RCC 7860 (cell line): ENCODE results near the gene PRR23E.
A peak's percentile ranks its signal among the peaks of the same experiment; 100 is the strongest.

Source experiments
- DNase-seq: peaks from one replicate; pipeline ENCODE4 v3.0.0-alpha.2; 2015; ENCODE audit warnings: low spot score
- FAIRE-seq: peaks from 2 replicates; lab custom pipeline; 2012; peaks lifted over from hg19 to GRCh38; lab: Jason Lieb, UNC

PRR23E gene

DNA sequence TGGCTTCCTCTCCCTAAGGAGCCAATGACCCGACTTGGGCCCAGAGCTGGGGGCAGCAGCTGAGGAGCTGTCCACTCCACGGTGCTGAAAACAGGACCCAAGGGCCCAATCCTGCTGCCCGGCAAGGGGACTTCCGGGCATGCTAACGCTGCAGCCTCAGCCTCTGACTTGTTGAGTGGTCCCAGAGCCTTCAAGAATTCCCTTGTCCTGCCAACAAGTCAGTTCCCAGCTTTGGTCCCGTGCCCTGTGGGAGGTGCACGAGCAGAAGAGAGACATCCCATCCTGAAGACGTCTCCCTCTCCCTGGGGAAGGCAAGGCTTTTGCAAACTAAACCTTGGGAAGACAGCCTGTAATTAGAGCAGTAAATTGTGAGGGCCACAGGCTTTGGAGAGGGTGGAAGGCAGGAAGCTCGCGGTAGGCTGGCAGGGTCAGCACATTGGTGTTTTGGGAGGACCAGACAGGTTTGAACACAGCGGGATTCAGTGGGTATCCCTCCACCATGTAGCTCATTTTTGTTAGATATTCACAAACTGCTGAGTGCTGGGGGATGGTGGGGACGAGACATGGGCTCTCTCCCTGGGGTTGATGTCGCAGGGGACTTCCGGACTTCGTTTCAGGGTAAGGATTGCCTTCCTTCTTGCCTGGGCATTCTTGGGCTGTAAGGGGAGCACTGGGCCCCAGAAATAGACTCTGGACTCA is 29.8 kb upstream of the PRR23E start:
- DNase-seq (no peak), FAIRE-seq (no peak)

DNA sequence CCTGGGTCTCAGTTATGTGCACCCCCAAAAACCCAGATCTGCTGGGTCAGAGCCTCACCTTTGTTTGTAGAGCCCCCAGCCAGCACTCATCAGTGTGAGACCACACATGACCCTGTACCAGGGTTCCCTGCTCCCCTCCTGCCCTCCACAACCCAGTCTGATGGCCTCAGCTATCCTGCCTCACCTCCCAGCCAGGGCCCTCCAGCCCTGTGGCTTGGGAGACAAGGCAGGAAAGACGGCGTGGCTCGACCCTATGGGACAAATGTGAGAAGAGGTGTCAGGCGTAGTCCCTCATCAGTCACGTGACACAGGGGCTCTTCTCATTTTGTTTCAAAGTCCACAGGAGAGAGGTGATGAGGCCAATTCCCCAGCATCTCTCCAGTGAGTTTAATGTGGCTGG is 28.3 kb upstream of the PRR23E start:
- FAIRE-seq: no peak
- DNase-seq: no peak

DNA sequence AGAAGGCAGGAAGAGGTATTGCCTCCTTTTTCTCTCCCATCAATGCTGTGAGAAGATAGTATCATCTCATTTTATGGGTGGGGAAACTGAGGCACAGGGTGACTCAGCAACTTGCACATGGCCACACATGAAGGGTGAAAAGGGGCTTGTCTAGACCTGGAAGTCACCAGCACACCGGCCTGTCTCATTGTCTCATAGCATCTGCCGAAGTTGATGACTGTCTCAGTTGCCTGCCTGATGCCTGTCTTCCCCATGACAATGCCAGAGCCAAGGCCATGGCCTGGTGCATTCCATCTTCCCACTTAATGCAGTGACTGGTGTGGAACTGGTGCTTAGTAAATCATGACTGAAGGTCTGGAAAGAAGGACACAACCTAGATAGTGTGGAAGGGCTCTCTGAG is 27.9 kb upstream of the PRR23E start:
- FAIRE-seq (no peak), DNase-seq (no peak)

DNA sequence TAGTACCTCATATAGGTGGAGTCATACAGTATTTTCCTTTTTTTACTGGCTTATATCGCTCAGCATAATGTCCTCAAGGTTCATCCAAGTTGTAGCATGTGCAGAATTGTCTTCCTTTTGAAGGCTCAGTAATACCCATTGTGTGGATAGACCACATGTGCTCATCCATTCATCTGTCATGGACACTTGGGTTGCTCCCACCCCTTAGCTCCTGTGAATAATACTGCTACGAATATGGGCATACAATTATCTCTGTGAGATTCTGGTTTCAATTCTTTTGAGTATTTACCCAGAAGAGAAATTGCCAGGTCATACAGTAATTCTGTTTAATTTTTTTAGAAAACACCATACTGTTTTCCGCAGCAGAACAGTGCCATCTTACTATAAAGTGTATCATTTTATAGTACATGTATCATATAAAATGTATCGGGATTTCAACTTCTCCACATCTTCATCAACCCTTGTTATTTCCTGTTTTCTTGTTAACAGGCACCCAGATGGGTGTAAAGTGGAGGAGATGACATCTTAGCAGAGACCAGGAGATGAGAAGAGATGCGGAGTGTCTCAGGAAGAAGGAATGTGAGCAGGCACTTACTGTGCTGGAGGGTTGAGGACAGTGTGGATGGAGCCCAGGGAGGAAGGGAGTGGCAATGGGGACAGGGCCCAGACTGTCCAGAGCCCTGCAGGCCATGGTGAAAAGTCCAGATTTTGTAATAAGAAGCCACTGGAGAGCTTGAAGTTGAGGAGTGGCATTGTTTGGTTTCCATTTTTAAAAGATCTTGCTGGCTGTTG is 27.0 kb upstream of the PRR23E start:
- DNase-seq: no peak
- FAIRE-seq: no peak

DNA sequence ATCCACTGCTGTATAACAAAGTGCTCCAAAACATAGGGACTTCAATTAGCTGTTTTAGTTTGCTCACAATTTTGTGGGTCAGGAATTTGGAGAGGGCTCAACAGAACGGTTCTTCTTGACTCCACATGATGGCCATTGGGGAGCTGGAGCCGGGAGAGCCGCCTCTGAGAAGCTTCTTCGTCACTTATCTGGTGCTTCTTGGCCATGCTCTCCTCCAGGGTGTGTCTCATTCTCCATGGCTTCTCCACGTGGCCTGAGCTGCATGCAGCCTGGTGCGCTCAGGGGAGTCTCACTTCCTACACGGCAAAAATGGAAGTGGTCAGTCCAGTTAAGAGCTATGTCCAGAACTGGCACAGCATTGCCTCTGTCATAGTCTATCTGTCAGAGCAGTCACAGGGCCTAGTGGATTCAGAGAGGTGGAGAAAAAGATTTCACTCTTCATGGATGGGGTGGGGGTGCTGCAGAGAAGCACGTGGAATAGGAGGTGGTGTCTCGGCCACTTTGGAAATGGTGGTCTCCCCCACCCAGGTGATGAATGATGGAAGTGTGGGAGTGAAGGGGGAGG is 26.3 kb upstream of the PRR23E start:
- no peak for DNase-seq
- FAIRE-seq: no peak

DNA sequence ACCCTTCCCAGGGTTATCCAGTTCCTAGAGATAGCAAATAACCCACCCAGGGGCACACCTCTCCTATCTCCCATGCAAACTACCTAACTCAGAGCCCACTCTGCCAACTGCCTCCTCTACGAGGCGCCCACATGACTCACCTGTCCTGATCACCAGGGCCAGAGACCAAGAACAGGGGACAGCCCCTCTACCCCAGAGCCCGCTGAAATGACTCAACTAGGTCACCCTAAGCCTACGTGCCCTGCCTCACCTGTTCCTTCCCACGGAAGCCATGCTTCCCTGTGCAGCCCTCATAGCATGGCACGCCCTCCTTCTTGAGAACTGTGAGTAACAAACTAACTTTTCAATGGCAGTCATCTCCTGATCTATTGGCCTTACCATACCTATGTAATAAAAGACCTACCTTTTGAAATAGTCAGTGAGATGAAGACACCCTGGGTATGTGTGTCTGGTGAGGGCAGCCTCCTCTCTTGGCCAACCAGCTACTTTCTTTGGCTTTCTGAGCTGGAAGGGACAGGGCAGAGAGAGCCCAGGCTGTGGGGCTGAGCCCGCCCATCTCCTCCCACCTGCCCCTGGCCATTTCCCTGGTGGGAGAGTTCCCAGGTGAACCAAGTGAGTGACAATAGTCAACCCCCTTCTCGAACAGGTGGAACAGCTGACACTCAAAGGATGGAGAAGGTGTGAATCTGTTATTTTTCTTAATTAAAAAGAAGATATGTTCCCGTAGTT is 25.5 kb upstream of the PRR23E start:
- DNase-seq (no peak), FAIRE-seq (no peak)

DNA sequence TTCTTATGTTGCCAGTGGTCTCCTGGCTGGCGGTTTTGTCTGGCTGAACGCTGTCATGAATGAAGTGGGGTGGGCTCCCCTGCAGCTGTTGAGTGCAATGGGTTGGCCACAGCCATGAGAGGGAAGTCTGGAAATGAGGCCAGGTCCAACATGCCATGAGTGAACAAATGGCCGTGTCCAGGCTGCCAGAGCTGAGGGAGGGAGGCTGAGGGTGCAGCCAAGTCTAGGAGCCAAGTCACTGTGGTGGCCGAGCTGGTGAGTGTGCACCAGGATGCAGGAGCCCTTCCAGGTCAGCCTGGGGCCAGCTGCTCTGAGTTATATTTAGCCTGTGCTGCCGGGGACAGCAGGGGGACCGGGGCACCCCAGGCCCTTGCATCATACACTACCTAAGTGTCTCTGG is 24.7 kb upstream of the PRR23E start:
- no peak for DNase-seq
- FAIRE-seq: no peak

DNA sequence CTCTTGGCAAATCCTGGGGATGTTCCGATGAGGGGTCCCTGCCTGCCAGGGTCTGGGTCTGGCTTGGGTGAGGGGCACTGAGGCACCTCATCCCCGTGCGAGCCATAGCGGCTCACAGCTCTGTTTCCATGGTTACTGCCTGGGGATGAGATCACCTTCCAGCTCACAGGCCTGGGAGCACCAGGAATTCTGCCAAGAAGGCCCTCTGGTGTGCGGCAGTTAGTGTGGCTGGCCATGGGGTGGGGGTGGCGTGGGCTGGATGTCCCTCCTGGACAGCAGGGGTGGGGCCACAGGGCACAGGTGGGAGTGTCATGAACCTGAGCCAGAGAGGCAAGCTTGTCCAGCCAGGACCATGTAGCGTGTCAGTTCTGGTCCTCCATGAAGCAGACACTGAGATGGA is 22.1 kb upstream of the PRR23E start:
- DNase-seq (peak; percentile 62), FAIRE-seq (no peak)

DNA sequence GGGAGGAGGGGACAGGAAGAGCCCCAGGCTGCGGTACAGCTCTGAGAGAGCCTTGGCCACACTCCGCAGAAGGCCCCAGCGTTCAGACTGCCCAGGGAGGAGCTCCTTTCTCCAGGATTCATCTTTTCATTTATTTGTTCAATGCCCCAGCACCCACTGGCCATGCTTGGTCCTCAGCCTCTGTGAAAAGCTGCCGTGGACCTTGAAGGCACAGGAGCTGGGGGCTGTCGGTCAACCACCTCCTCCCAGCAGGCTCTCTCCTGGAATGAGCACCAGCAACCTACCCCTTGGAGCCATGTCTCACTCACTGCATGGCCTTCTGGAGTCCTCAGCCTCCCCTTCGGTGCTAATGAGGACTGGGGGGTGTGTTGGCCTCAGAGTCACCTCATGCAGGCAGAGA is 21.6 kb upstream of the PRR23E start:
- DNase-seq (no peak), FAIRE-seq (no peak)

DNA sequence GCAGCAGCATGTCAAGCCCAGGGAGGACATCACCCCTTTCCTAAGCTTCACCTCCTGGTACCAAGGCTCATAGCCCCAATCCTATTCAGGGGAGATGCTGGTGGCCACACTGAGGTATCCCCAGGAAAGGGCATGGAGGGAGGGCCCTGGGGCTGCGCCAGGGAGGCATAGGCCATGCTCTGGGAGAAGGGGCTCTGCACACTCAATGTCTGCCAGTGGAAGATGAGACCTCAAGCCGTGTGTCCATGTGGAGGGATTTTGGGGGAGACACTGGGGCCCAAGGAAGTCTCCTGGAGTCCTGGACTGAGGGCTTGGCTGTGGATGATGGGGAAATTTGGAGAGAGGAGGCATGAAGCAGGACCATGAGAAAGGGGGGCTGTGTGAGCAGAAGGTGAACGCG is 21.2 kb upstream of the PRR23E start:
- no peak for DNase-seq
- no peak for FAIRE-seq

DNA sequence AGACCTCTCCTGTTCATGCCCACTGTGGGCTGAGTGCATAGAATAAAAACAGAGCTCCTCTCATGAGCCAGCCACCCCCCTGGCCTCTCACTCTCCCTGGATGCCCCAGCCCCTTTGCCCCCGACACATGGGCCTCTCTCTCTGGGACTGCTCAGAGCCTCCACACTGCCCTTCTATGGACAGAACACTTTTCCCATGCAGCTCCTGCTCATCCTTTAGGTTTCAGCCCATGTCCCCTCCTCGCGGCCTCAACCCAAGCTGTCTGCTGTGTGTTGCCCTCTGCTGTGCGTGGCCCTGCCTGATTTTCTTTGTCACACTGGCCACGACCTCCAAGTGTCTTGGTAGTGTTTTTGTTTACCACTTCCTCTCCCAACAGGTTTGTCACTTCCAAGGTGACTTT is 20.7 kb upstream of the PRR23E start:
- no peak for DNase-seq
- no peak for FAIRE-seq

DNA sequence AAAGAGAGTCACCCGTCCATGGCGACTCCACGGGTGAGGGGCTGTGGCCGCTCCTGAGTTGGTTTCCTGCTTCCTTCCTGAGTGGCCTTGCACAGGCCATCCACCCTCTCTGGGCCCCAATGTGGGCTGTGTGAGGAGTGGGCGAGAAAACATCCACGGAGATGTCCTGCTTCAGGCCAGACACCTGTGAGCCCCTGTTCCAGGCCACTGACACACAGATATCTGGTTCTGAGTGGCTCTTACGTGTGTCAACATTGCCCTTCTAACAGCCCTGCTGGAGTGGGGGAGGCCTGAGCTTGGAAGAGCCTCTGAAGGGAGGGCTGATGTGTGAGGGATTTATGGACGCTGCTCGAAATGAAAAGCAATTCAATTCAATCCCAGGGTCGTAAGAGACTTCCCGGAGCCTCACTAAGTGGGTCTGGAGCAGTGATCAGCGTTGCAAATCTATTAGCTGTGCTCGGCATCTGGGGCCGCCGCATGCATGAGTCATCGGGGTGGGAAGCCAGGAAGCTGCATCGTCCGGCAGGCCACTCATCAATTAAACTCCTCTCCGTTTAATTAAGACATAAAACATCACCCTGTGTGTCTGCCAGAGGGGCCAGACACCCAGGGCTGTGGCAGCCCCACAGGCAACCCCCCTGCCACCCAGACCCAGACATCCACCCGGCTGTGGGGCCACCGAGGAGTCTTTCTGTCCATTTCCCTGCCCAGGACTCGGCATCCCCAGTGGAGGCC is 20.0 kb upstream of the PRR23E start:
- FAIRE-seq: no peak
- peak; percentile 27 for DNase-seq

DNA sequence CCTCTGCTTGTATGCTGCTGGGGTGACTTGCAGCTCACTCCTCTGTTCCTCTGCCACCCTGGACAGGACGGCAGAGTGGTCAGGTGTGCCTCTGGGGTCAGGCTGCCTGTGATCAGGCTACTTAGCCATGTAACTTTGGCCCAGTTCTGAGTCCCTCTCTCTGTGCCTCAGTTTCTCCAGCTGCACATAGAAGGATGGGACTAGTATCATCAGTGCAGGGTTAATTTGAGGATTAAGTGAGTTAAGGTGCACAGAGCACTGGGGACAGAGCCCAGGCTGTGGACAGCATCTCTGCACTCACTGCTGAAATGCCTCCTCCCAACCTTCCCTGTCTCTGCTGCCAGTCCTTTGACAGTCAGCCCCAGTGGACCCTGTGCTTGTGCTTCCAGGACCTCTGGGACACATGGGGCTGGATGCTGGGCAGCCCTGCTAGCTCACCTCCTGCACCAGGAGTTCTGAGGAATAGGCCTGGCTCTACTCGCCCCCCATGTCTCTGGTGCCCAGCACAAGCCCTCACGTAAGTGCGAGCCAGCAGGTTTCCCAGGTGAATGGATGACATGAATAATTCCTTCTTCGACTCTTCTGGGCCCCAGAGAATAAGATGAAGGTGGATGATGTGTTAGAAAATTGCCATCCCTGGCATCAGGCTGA is 19.3 kb upstream of the PRR23E start:
- no peak for FAIRE-seq
- no peak for DNase-seq

DNA sequence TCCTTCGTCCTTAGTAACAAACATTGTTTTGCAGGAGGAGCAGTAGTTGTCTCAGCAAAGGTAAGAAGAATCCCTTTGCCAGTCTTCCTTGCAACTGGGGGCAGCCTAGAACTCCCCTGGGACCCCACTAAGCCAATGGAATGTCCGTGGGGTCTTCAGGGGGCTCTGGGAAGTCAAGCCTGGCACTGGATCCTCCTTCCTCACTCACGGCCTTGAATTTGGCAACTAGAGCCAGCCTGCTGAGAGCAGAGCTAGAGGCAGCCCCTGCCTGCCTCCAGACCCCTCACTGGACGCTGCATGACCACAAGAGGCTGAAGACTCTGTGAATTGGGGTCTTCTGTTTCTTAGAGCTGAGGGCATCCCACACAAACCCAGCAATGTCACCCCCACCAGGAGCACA is 18.6 kb upstream of the PRR23E start:
- FAIRE-seq (no peak), DNase-seq (no peak)

DNA sequence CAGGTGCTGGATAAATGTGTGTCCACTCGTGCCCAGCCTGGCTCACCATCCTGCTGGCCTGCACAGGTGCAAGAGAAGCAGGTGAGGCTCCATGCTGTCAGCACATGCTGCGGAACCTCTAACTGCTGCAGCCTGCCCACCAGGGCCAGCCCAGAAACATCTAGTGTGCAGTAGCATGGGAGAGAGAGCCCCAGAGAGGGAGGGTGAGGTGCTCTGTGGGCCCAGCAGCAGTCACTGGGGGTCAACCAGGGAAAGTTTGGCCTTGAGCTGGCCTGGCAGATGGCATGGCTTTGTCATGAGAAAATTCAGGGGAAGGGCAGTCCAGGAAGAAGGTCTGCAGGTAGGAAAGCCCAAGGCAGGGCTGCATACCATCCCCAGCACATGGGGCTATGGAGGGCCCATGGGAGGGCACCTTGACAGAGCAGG is 18.2 kb upstream of the PRR23E start:
- no peak for FAIRE-seq
- DNase-seq: no peak

DNA sequence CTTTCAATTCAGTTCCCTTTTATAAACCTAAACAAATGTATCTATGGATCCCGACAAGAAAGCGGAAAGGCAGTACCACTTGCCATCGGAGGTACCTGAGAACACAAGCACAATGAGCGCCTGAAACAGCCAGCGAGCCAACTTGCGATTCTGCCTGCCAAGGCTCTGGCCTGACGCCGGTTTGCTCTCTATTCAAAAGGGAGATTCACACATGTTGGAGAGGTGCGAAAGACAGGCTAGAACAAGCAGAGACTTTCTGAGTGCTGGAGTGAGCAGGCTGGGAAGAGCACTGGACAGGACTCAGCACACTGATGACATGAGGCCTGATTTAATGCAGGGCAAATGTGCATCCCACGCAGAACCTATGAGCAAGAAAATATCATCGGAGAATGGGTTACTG is 17.7 kb upstream of the PRR23E start:
- FAIRE-seq: no peak
- DNase-seq: no peak

DNA sequence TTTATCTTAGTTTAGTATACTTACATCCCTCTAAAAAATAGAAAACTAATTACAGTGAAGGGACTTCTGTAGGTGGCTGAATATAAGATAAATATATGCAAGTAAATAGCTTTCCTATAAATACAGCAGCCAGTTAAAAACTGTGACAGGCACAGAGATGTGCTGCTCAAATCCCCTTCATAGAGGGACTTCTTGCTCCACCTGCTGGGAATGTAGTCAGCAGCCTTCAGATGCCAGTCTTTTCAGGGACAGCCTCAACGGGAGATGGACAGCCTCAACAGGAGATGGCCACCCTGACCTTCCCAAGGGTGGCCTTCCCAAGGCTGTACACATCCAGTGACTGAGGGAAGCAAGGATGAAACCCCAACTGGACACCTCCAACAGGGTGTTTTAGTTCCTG is 15.7 kb upstream of the PRR23E start:
- DNase-seq (no peak), FAIRE-seq (no peak)

DNA sequence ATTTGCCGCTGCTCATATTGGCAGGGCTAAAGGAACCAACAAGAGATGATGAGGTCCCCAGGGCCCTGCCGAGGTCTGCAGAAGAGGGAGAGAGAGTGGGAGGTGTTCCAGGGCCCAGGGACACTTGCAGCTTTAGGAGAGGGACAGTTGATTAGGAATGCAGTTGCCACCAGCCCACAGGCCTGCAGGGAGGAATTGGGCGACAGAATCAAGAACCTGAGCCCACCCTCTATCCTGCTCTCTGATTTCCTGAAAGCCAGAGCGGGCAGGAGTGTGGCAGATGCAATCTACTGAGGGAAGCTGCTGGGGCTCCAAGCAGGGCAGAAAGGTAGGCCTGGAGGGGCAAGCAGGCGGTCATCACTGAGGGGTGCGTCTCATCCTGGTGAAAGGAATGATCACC is 12.1 kb upstream of the PRR23E start:
- DNase-seq (no peak), FAIRE-seq (no peak)

DNA sequence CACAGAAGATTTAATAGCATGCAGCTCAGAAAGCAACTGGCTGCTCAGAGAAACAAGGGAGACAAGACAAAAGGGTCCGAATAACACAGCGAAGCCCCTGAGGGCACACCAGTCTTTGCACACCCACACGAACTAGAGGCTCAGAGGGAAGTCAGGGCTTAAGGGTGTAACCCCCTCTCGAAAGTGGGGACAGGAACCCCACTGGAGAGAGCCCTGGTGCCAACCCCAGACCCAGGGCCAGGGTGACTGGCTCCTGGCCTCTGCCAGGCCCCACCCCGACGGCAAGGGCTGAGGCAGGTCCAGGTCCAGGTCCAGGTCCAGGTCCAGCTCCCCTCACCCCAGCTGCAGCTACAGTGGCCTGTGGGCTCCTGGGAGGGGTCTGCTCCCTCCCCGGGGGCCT is 10.5 kb upstream of the PRR23E start:
- no peak for FAIRE-seq
- DNase-seq: no peak
